HepG2 (cell line): ENCODE results near the gene STARD10. TPM values are rescaled to one million over a fixed set of nuclear protein-coding genes. Genes with fewer than 3 reads are reported as not detected.

Experiments used
- ATAC-seq: fragments of 200-7000 bp; cut with Tn5 transposase; 3 replicates; pipeline ENCODE4 v1.9.1; 2020; ENCODE audit warnings: mild to moderate bottlenecking, moderate library complexity
- BruUV-seq: library from RNA; stranded (reverse); fragments of 400-500 nt; replicated peaks from 2 replicates; lab custom pipeline; 2021; lab: Mats Ljungman, UMichigan
- CTCF ChIA-PET: fragments of 300-600 bp; formaldehyde crosslinking; extraction: SDS; loops from one replicate; lab custom pipeline; 2021; ENCODE audit warnings: low total read pairs, inconsistent platforms, low intra/inter-chr PET ratio; lab: Yijun Ruan, JAX
- POLR2A ChIA-PET: fragments of 350-600 bp; sonication (Branson Sonifier 250); formaldehyde crosslinking; loops from one replicate; lab custom pipeline; 2020; ENCODE audit warnings: antibody characterized with exemption, inconsistent platforms; lab: Yijun Ruan, JAX
- DNase-seq: peaks from one replicate; pipeline ENCODE4 v3.0.0-alpha.2; 2015; ENCODE audit warnings: low spot score
- FAIRE-seq: peaks from 3 replicates; lab custom pipeline; 2011; peaks lifted over from hg19 to GRCh38; lab: Jason Lieb, UNC
- H2AFZ ChIP-seq: one replicate; pipeline ENCODE4 v1.6.1; 2011; ENCODE audit warnings: low read length, inconsistent platforms
- H3K27ac ChIP-seq: fragments of 300-600 bp; 3 replicates; pipeline ENCODE4 v1.8.0; 2011; ENCODE audit warnings: mixed run types, mild to moderate bottlenecking, mixed read lengths, low read length, inconsistent platforms; ENCODE audit not compliant: insufficient read depth; ENCODE audit errors: extremely low read length
- H3K27me3 ChIP-seq, 2 experiments: fragments of 200-600 bp in 1 of 2; 2 replicates in 1 of 2; 3 replicates in 1 of 2; pipeline versions ENCODE4 v1.6.0 to v1.8.0; 2011; ENCODE audit warnings: low read length in 2 of 2, mild to moderate bottlenecking in 2 of 2, moderate library complexity in 2 of 2, inconsistent platforms in 1 of 2; ENCODE audit not compliant: insufficient read depth in 2 of 2, control insufficient read depth in 1 of 2
- H3K36me3 ChIP-seq, 2 experiments: fragments of 200-600 bp in 1 of 2; replicated peaks in 1 of 2; 2 replicates in 1 of 2; 3 replicates in 1 of 2; pipeline versions ENCODE4 v1.5.1 to v1.8.0; 2011; ENCODE audit warnings: low read length in 2 of 2, inconsistent platforms in 1 of 2; ENCODE audit not compliant: insufficient read depth in 2 of 2, control insufficient read depth in 1 of 2
- H3K4me1 ChIP-seq: 2 replicates; pipeline ENCODE4 v1.5.1; 2012; ENCODE audit warnings: low read length, inconsistent platforms; ENCODE audit not compliant: insufficient read depth
- H3K4me2 ChIP-seq: 2 replicates; pipeline ENCODE4 v1.6.0; 2011; ENCODE audit warnings: low read depth, low read length, inconsistent platforms
- H3K4me3 ChIP-seq, 3 experiments: fragments of 200-600 bp in 1 of 3; sonication (generic), shearing (Covaris generic) in 1 of 3; replicated peaks in 1 of 3; 2 replicates each; pipeline ENCODE4 v1.5.1; 2011 to 2016; ENCODE audit warnings: low read length in 3 of 3, inconsistent platforms in 2 of 3, low read depth in 2 of 3, mild to moderate bottlenecking in 2 of 3, control low read depth in 1 of 3, mixed read lengths in 1 of 3; ENCODE audit not compliant: insufficient read depth in 1 of 3
- H3K79me2 ChIP-seq: one replicate; pipeline ENCODE4 v1.6.1; 2011; ENCODE audit warnings: low read length, inconsistent platforms; ENCODE audit not compliant: insufficient read depth
- H3K9ac ChIP-seq: 2 replicates; pipeline ENCODE4 v1.6.0; 2011; ENCODE audit warnings: mild to moderate bottlenecking, low read depth, low read length, inconsistent platforms; ENCODE audit not compliant: insufficient read depth
- H3K9me3 ChIP-seq: 2 replicates; pipeline ENCODE4 v1.5.1; 2012; ENCODE audit warnings: mild to moderate bottlenecking, low read length
- H4K20me1 ChIP-seq: 2 replicates; pipeline ENCODE4 v1.6.0; 2011; ENCODE audit warnings: inconsistent platforms, mild to moderate bottlenecking, low read length, moderate library complexity; ENCODE audit not compliant: insufficient read depth
- PHF8 ChIP-seq: sonication (generic); formaldehyde crosslinking; IDR thresholded peaks from 2 replicates; pipeline ENCODE4 v1.5.0; 2020; ENCODE audit warnings: missing genetic modification reagents
- POLR2A ChIP-seq, 2 experiments: IDR thresholded peaks; 2 replicates each; pipeline ENCODE4 v1.6.1; 2011; ENCODE audit warnings: low read depth in 2 of 2, low read length in 2 of 2, mild to moderate bottlenecking in 1 of 2, moderate library complexity in 1 of 2; ENCODE audit not compliant: insufficient read depth in 1 of 2
- POLR2G ChIP-seq: fragments of 200-400 bp; formaldehyde crosslinking; IDR thresholded peaks from 2 replicates; pipeline ENCODE4 v1.6.1; 2018; ENCODE audit warnings: mild to moderate bottlenecking, low read depth, low read length, moderate library complexity
- RBM22 ChIP-seq: fragments of 200-400 bp; formaldehyde crosslinking; optimal IDR thresholded peaks from 2 replicates; pipeline ENCODE3; 2017; ENCODE audit warnings: mild to moderate bottlenecking, low read length, moderate library complexity
- ZNF740 ChIP-seq: sonication (generic); formaldehyde crosslinking; IDR thresholded peaks from 2 replicates; pipeline ENCODE4 v1.4.0; 2020; ENCODE audit warnings: missing genetic modification reagents
- WGBS: methylation state at CpG from one replicate; pipeline ENCODE4 v1.1.6; 2017; ENCODE audit warnings: low lambda C conversion rate; 5-methylcytosine and 5-hydroxymethylcytosine counted together
- in situ Hi-C: cut with HindIII; loops from 2 replicates; pipeline ENCODE4 v1.10.0; 2017; ENCODE audit warnings: low pct_unique_long_range_greater_than_20kb; ENCODE audit not compliant: extremely low pct_ligation_motif_present
- intact Hi-C: fragments of 100-400 bp; cut with micrococcal nuclease; formaldehyde crosslinking; loops from one replicate; pipeline ENCODE4 v1.10.0; 2022; ENCODE audit not compliant: unreplicated experiment
- polyA plus RNA-seq, 8 experiments: library from polyadenylated mRNA; depleted of rRNA in 3 of 8; stranded (reverse) in 7 of 8; unstranded in 1 of 8; fragments of >200 nt; fragmentation: Illumina TruSeq in 4 of 8; extraction: Trizol in 4 of 8; gene quantifications; 2 replicates each; pipeline versions ENCODE4 v1.2.1 to v1.2.3, GENCODE V29; 2011 to 2016; ENCODE audit warnings: low read depth in 4 of 8, missing spikeins in 1 of 8, mixed read lengths in 1 of 8; ENCODE audit not compliant: insufficient read depth in 1 of 8
- total RNA-seq, 5 experiments: library from RNA; depleted of rRNA; stranded (reverse); fragments of >200 nt; fragmentation: Illumina TruSeq; extraction: Trizol; gene quantifications; 2 replicates each; pipeline ENCODE4 v1.2.3, GENCODE V29; 2016; ENCODE audit warnings: low read depth in 1 of 5

STARD10 gene
- total and polyA plus RNA-seq, 2 of the 13 experiments (the other 11 are each of a cell fraction or from before 2014, with no cell fraction given) = 260 to 341 TPM

- no TSS peak for BruUV-seq
- Histone ChIP-seq H3K4me1 (peaks cover 18% of the 10 kb centered on the region), H3K79me2 (no peaks in the 10 kb centered on the region)
- CTCF ChIA-PET = interaction anchor here (0.8 kb wide), 1 partner anchor 98 kb away, joined by 4 read pairs; no protein-coding TSS in a partner anchor
- no peak for DNase-seq
- TF ChIP-seq RBM22 (peak; percentile 14), POLR2G (0 out of 2 replicates have a peak, but pooled peaks have one; percentile 6), PHF8 (CRISPR knock-in tag) (no peak), POLR2A (IDR thresholded peaks at IDR 0.05; ENCODE audit: insufficient read depth in 1 of 2, low read depth in 2 of 2, low read length in 2 of 2) (peak in 1 of 2 experiments; percentile 44; a peak in 1 of 4 replicates), ZNF740 (CRISPR knock-in tag) (no peak)
- TF ChIP-seq, all 625 proteins: peak for 3
- ATAC-seq (0 out of 3 replicates have a peak, but pooled peaks have one; percentile 0), FAIRE-seq (no peak)
- Histone ChIP-seq H3K27me3 (no peaks in the 10 kb centered on the region), H3K27ac (no peak overlapping the region), H3K4me3 (no peak overlapping the region), H3K36me3 (no peaks in the 10 kb centered on the region; a peak in 1 of 5 replicates), H4K20me1 (no peaks in the 10 kb centered on the region), H3K4me2 (no peak overlapping the region), H2AFZ (no peak overlapping the region), H3K9me3 (no peaks in the 10 kb centered on the region), H3K9ac (no peak overlapping the region)
- WGBS = 100% methylated on average over 6 of the region's 9 CpGs
- intact Hi-C loops = no loop called here
- in situ Hi-C loops = no loop called here
- POLR2A ChIA-PET = no interaction called here
Observed at GRCh38 chr11:72823105-72823804, 29.4 kb upstream of the STARD10 start.
